ENCODE data around the gene HOXB7.

The HOXB7 gene

GRCh38 chr17:48591255-48592056, 19.4 kb downstream of the HOXB7 start:
- H3K4me3 ChIP-seq (ENCODE audit: low read depth, low read length), result no peak overlapping the region

GRCh38 chr17:48590607-48591161, 20.1 kb downstream of the HOXB7 start:
- DNase-seq (ENCODE audit: low read depth), result no peak
- no peak overlapping the region for H3K4me3 ChIP-seq (ENCODE audit: low read depth, low read length)
- no peak for TF ChIP-seq CTCF (IDR thresholded peaks at IDR 0.05; ENCODE audit: low read depth, low read length, missing control alignments)

More at GRCh38 chr17:48591255-48592056, 19.4 kb downstream of the HOXB7 start:
- no peak for DNase-seq (ENCODE audit: low read depth)
- no peak for TF ChIP-seq CTCF (IDR thresholded peaks at IDR 0.05; ENCODE audit: low read depth, low read length, missing control alignments)

- no peak for DNase-seq (ENCODE audit: low read depth)
- H3K4me3 ChIP-seq (ENCODE audit: low read depth, low read length), result no peak within 1 kb of the TSS
- TF ChIP-seq CTCF (IDR thresholded peaks at IDR 0.05; ENCODE audit: low read depth, low read length, missing control alignments), result no peak
These were observed 20.8 kb downstream of the HOXB7 start, which contains the start of gene HOXB3 for GRCh38 chr17:48589831-48590606. HOXB3 (minus strand) TSS chr17:48590241; CDS start chr17:48552474, 37,767 bp downstream.

GRCh38 chr17:48589060-48589830, 21.6 kb downstream of the HOXB7 start:
- DNase-seq (ENCODE audit: low read depth), result no peak
- H3K4me3 ChIP-seq (ENCODE audit: low read depth, low read length), result no peak overlapping the region
- no peak for TF ChIP-seq CTCF (IDR thresholded peaks at IDR 0.05; ENCODE audit: low read depth, low read length, missing control alignments)

- no peak for TF ChIP-seq CTCF (IDR thresholded peaks at IDR 0.05; ENCODE audit: low read depth, low read length, missing control alignments)
- DNase-seq (ENCODE audit: low read depth), result no peak
- no peak overlapping the region for H3K4me3 ChIP-seq (ENCODE audit: low read depth, low read length)
These were observed 22.3 kb downstream of the HOXB7 start for GRCh38 chr17:48588528-48588927.

- H3K4me3 ChIP-seq (ENCODE audit: low read depth, low read length), result no peak overlapping the region
- TF ChIP-seq CTCF (IDR thresholded peaks at IDR 0.05; ENCODE audit: low read depth, low read length, missing control alignments), result no peak
- no peak for DNase-seq (ENCODE audit: low read depth)
These were observed 22.8 kb downstream of the HOXB7 start for GRCh38 chr17:48588074-48588415.
